Activated CD4-positive, alpha-beta T cell treated with anti-CD3 and anti-CD28 coated beads, Interleukin-2, amount 50 U/mL, for 48 hours (primary cell): ENCODE measurements around the gene SPPL3.
A peak's percentile ranks its signal among the peaks of the same experiment; 100 is the strongest.

Experiments used
- DNase-seq, 2 experiments: peaks; one replicate each; pipeline ENCODE4 v3.0.0-alpha.2; 2020

The SPPL3 gene

GRCh38 chr12:120767071-120768024 is 136.8 kb downstream of the SPPL3 start:
- no peak for DNase-seq

- no peak for DNase-seq
Observed at GRCh38 chr12:120766566-120766965, 137.6 kb downstream of the SPPL3 start.

- DNase-seq, result no peak
Observed at GRCh38 chr12:120764816-120765215, 139.3 kb downstream of the SPPL3 start.

- DNase-seq, result no peak
Observed at GRCh38 chr12:120763250-120763649, 140.9 kb downstream of the SPPL3 start.

- no peak for DNase-seq
Observed at GRCh38 chr12:120762086-120762485, 142.1 kb downstream of the SPPL3 start.

GRCh38 chr12:120761519-120761934 is 142.6 kb downstream of the SPPL3 start:
- DNase-seq, result no peak

- DNase-seq, result peak in 1 of 2 experiments; percentile 34
Observed at GRCh38 chr12:120760349-120761254, 143.6 kb downstream of the SPPL3 start.

GRCh38 chr12:120759591-120760348 is 144.4 kb downstream of the SPPL3 start:
- DNase-seq, result no peak

GRCh38 chr12:120758798-120759590 is 145.2 kb downstream of the SPPL3 start:
- no peak for DNase-seq

GRCh38 chr12:120757949-120758348 is 146.2 kb downstream of the SPPL3 start:
- no peak for DNase-seq

GRCh38 chr12:120757226-120757742 is 146.9 kb downstream of the SPPL3 start:
- DNase-seq, result no peak

GRCh38 chr12:120755269-120755668 is 148.9 kb downstream of the SPPL3 start:
- DNase-seq, result no peak

GRCh38 chr12:120754792-120755191 is 149.4 kb downstream of the SPPL3 start:
- DNase-seq, result no peak

- DNase-seq, result no peak
Observed at GRCh38 chr12:120751389-120751788, 152.8 kb downstream of the SPPL3 start.

- no peak for DNase-seq
Observed at GRCh38 chr12:120750806-120751205, 153.4 kb downstream of the SPPL3 start.

GRCh38 chr12:120749256-120749655 is 154.9 kb downstream of the SPPL3 start:
- DNase-seq, result no peak

GRCh38 chr12:120748242-120748641 is 155.9 kb downstream of the SPPL3 start:
- no peak for DNase-seq

- DNase-seq, result no peak
Observed at GRCh38 chr12:120744922-120745493, 159.2 kb downstream of the SPPL3 start.

GRCh38 chr12:120741476-120742421 is 162.4 kb downstream of the SPPL3 start:
- DNase-seq, result no peak

GRCh38 chr12:120740871-120741270 is 163.3 kb downstream of the SPPL3 start:
- no peak for DNase-seq
